Measurements from ENCODE around the gene PCDHGA6.
"Not testable (repeated sequence)": the region's sequence is repeated elsewhere in the genome, so short reads cannot be mapped to it uniquely, and the experiment has no call there.

Gene PCDHGA6

GRCh38 chr5:141360685-141361084, 13.0 kb upstream of the PCDHGA6 start:
- DNase-seq, result no peak

GRCh38 chr5:141362719-141363118, 11.0 kb upstream of the PCDHGA6 start:
- DNase-seq, result no peak

- DNase-seq, result no peak
These were observed 9.6 kb upstream of the PCDHGA6 start, which contains the start of gene PCDHGA5 for GRCh38 chr5:141363952-141364660. PCDHGA5 (plus strand) TSS chr5:141364162; CDS start chr5:141364331, 169 bp downstream.

DNA sequence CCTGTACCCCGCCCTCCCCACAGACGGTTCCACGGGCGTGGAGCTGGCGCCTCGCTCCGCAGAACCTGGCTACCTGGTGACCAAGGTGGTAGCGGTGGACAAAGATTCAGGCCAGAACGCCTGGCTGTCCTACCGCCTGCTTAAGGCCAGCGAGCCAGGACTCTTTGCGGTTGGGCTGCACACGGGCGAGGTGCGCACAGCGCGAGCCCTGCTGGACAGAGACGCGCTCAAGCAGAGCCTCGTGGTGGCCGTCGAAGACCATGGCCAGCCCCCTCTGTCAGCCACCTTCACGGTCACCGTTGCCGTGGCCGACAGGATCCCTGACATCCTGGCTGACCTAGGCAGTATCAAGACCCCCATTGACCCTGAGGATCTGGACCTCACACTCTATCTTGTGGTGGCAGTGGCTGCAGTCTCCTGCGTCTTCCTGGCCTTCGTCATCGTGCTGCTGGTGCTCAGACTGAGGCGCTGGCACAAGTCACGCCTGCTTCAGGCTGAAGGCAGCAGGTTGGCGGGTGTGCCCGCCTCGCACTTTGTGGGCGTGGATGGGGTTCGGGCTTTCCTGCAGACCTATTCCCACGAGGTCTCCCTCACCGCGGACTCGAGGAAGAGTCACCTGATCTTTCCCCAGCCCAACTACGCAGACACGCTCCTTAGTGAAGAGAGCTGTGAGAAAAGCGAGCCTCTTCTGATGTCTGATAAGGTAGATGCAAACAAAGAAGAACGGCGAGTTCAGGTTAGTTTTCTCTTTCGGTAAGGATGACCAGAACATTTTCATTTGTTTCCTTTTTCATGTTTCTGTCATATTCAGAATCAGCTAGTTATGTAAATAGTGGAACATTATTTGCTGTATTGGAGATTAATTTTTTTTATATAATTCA, 7.4 kb upstream of the PCDHGA6 start:
- no peak for DNase-seq

GRCh38 chr5:141369994-141370848, 3.5 kb upstream of the PCDHGA6 start, which contains the start of gene PCDHGB3:
PCDHGB3 (plus strand) TSS chr5:141370242; CDS start chr5:141370395, 153 bp downstream.
- no peak for DNase-seq

DNA sequence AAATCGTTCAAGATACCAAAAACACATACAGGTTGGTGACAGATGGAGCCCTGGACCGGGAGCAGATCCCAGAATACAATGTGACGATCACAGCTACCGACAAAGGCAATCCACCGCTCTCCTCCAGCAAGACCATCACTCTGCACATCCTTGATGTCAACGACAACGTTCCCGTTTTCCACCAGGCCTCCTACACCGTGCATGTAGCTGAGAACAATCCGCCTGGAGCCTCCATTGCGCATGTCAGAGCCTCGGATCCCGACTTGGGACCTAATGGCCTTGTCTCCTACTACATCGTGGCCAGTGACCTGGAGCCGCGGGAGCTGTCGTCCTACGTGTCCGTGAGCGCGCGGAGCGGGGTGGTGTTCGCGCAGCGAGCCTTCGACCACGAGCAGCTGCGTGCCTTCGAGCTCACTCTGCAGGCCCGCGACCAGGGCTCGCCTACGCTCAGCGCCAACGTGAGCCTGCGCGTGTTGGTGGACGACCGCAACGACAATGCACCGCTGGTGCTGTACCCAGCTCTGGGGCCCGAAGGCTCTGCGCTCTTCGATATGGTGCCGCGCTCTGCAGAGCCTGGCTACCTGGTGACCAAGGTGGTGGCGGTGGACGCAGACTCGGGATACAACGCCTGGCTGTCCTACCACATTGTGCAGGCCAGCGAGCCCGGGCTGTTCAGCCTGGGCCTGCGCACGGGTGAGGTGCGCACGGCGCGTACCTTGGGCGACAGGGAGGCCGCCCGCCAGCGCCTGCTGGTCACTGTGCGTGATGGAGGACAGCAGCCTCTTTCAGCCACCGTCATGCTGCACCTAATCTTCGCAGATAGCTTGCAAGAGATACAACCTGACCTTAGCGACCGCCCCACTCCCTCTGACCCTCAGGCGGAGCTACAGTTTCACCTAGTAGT, 1.9 kb upstream of the PCDHGA6 start:
- DNase-seq, result no peak

GRCh38 chr5:141374627-141375026, 936 bp downstream of the PCDHGA6 start:
- no peak for DNase-seq

DNA sequence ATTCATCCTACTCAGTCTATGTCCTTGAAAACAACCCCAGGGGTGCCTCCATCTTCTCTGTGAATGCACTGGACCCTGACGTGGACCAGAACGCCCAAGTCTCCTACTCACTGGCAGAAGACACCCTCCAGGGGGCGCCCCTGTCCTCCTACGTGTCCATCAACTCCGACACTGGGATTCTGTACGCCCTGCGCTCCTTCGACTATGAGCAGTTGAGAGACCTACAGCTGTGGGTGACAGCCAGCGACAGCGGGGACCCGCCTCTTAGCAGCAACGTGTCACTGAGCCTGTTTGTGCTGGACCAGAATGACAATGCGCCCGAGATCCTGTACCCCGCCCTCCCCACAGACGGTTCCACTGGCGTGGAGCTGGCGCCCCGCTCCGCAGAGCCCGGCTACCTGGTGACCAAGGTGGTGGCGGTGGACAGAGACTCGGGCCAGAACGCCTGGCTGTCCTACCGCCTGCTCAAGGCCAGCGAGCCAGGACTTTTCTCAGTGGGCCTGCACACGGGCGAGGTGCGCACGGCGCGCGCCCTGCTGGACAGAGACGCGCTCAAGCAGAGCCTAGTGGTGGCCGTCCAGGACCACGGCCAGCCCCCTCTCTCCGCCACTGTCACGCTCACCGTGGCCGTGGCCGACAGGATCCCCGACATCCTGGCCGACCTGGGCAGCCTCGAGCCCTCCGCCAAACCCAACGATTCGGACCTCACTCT, 1.9 kb downstream of the PCDHGA6 start:
- not testable (repeated sequence) for DNase-seq

GRCh38 chr5:141382469-141383294, 9.0 kb downstream of the PCDHGA6 start, which contains the start of gene PCDHGA7:
PCDHGA7 (plus strand) TSS chr5:141382742; CDS start chr5:141382900, 158 bp downstream.
- no peak for DNase-seq

GRCh38 chr5:141383345-141383744, 9.7 kb downstream of the PCDHGA6 start:
- no peak for DNase-seq

DNA sequence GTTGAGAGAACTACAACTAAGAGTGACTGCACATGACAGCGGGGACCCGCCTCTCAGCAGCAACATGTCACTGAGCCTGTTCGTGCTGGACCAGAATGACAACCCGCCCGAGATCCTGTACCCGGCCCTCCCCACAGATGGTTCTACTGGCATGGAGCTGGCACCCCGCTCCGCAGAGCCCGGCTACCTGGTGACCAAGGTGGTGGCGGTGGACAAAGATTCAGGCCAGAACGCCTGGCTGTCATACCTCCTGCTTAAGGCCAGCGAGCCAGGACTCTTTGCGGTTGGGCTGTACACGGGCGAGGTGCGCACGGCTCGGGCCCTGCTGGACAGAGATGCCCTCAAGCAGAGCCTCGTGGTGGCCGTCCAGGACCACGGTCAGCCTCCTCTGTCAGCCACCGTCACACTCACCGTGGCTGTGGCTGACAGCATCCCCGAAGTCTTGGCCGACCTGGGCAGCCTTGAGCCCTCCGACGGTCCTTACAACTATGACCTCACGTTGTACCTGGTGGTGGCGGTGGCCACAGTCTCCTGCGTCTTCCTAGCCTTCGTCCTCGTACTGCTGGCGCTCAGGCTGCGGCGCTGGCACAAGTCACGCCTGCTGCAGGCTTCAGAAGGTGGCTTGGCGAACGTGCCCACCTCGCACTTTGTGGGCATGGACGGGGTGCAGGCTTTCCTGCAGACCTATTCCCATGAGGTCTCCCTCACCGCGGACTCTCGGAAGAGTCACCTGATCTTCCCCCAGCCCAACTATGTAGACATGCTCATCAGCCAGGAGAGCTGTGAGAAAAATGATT, 11.0 kb downstream of the PCDHGA6 start:
- no peak for DNase-seq

DNA sequence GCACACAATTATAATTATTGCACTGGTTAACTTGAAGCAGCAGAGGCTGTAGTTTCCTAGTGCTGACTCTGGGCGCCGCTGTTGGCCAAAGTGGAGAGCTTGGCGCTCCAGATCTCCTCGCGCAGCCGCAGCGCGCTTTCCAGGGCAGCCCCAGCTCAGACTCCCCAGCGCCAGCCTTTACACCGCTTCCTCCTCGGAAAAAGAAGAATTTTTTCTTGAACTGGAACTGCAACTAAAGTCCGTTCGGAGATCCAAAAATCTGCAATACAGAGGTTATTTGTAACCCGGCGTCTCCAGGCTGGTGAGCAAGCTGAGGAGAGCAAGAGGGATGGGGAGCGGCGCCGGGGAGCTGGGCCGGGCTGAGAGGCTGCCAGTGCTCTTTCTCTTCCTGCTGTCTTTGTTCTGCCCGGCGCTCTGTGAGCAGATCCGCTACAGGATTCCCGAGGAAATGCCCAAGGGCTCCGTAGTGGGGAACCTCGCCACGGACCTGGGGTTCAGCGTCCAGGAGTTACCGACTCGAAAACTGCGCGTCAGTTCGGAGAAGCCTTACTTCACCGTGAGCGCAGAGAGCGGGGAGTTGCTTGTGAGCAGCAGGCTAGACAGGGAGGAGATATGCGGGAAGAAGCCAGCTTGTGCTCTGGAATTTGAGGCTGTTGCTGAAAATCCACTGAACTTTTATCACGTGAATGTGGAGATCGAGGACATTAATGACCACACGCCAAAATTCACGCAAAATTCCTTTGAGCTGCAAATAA, 14.0 kb downstream of the PCDHGA6 start, which contains the start of gene PCDHGB4:
TSS of gene PCDHGB4 (plus strand) at position 142 of the 755 bp plus-strand sequence. CDS start at position 329, 187 bp downstream.
- DNase-seq, result not testable (repeated sequence)

- DNase-seq, result no peak
These were observed 15.0 kb downstream of the PCDHGA6 start for GRCh38 chr5:141388661-141389060.

DNA sequence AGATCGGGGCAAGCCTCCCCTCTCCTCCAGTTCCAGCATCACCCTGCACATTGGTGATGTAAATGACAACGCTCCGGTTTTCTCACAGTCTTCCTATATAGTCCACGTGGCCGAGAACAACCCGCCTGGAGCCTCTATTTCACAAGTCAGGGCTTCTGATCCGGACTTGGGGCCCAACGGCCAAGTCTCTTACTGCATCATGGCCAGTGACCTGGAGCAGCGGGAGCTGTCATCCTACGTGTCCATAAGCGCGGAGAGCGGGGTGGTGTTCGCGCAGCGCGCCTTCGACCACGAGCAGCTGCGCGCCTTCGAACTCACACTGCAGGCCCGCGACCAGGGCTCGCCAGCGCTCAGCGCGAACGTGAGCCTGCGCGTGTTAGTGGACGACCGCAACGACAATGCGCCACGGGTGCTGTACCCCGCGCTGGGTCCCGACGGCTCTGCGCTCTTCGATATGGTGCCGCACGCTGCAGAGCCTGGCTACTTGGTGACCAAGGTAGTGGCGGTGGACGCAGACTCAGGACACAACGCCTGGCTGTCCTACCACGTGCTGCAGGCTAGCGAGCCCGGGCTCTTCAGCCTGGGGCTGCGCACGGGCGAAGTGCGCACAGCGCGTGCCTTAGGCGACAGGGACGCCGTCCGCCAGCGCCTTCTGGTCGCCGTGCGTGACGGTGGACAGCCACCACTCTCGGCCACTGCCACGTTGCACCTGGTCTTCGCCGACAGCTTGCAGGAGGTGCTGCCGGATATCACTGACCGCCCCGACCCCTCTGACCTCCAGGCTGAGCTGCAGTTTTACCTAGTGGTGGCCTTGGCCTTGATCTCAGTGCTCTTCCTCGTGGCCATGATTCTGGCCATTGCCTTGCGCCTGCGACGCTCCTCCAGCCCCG, 15.7 kb downstream of the PCDHGA6 start:
- no peak for DNase-seq

DNA sequence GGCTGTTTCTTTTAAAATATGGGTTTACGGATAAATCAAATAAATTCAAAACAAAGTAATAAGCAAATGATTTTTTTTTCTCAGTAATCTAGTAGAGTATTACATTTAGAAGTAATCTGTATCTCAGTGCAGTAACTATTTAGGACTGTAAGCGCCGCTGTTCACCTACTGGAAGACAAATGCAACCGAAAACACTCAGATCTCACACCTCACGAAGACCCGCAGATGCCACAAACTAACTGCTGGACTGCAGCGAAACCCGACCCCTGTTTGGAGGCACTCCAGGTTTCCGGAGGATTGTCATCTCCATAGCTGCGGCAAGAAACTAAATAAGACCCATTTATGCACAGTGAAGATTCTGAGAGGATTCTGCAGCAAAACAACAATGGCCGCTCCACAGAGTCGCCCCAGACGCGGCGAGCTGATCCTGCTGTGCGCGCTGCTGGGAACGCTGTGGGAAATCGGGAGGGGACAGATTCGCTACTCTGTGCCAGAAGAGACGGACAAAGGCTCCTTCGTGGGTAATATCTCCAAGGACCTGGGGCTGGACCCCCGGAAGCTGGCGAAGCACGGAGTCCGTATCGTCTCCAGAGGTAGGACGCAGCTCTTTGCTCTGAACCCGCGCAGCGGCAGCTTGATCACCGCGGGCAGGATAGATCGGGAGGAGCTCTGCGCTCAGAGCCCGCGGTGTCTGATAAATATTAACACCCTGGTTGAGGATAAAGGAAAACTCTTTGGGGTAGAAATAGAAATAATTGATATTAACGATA, 18.9 kb downstream of the PCDHGA6 start, which contains the start of gene PCDHGA8:
TSS of gene PCDHGA8 (plus strand) at position 205 of the 770 bp plus-strand sequence. CDS start at position 386, 181 bp downstream.
- no peak for DNase-seq

DNA sequence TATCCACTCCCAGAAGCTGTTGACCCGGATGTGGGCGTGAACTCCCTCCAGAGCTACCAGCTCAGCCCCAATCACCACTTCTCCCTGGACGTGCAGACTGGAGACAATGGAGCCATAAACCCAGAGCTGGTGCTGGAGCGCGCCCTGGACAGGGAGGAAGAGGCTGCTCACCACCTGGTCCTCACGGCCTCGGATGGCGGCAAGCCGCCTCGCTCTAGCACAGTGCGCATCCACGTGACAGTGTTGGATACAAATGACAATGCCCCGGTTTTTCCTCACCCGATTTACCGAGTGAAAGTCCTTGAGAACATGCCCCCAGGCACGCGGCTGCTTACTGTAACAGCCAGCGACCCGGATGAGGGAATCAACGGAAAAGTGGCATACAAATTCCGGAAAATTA, 19.6 kb downstream of the PCDHGA6 start:
- DNase-seq, result no peak
